GM21723 (cell line): Measurements from ENCODE around the gene FBXO28.

Source experiments
- ATAC-seq: cut with Tn5 transposase; IDR thresholded peaks from one replicate; pipeline ENCODE4 v1.9.1; 2021; ENCODE audit warnings: mild to moderate bottlenecking, moderate library complexity; ENCODE audit not compliant: unreplicated experiment

Gene FBXO28

DNA sequence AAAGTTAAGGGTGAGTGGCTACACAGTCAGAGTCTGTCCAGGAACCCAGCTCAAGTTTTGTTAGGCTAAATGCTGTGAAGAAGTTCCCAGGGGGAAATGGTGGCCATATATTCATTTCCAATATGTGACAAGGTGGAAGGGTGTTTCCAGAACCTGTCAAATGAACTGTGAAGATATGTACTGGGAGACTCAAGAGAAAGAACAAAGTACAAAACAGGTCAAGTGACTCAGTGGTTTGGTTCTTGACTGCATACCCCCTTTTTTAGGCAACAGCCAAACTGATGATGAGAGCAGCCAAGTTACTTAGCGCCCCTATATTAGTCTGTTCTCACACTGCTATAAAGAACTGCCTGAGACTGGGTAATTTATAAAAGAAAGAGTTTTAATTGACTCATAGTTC is 18.6 kb upstream of the FBXO28 start:
- no peak for ATAC-seq

DNA sequence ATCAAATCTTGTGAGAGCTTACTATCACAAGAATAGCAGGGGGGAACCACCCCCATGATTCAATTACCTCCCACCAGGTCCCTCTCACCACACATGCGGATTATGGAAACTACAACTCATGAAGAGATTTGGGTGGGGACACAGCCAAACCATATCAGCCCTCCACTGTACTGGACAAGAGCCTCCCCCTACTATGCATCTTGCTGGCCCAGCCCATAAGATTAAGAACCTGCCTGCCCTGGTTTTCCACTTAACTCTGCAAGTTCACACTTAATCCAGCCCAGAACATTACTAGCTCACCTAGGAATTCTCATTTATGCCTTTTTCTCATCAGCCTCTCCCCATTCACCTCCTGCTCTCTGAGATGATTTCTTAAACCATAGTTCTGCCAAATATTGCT is 18.0 kb upstream of the FBXO28 start:
- ATAC-seq, result no peak

DNA sequence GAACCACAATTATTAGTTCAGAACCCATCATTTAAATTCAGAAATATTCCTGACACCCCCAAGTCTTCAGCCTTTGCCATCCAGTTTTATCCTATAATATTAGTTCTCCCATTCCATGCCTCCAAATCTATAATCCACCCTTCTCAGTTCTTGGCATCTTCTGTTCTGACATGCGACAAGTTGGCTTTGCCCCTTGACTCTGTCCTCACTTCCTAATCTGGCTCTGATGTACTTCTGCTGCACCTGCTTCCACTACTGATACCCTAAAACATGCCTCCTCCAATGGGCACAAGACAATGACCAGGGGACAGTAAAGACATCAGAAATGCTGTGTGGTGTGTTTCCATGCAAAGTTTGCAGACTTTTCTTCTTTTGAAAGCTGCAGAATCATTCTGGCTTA is 17.1 kb upstream of the FBXO28 start:
- no peak for ATAC-seq

DNA sequence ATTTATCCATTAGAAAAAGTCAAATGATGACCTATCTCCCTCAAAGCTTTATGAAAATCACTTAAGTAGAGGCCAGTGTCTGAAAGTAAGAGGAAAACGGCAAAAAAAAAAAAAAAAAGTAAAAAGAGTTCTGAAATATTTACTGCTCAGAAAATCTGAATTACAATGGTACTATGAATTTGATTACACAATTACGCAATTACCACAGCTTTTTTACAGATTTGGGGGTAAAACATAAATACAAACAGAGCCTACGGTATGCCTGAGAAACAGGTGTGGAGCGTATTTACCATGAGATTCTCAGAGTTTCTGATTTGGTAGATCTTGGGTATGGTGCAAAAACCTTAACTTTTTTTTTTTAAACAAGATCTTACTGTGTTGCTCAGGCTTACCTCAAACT is 15.9 kb upstream of the FBXO28 start:
- ATAC-seq, result no peak

DNA sequence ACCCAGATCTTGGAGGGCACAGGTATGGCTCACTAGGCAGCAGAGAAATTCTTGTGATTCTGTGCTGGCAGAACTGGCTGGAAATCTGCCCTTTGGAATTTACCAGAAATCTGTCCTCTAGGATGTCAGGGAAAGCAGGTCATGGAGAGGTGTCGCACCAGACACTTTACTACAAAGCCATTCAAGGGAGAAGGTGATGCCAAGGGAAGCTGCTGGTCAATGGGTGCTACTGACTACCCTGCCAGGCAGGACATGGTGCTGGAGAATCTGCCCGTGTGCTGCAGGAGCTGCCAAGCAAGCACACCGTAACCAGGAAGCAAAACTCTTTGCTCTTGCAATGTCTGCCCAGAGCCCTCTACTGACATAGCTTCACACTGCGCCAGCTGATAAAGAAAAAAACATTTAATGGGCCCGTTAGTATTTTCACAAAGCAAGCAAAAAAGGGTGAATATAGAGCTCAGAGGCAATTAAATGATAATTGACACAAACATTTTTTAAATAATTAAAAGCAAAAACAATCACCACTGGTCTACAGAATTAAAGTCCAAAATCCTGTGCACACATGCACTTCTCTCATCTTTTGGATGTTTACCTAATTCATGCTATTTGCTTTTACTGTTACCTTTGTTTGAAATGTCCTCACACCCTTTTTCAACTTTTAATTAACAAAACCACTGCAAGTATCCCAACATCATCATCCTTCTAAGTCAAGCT is 7.2 kb upstream of the FBXO28 start:
- peak; percentile 92 for ATAC-seq

DNA sequence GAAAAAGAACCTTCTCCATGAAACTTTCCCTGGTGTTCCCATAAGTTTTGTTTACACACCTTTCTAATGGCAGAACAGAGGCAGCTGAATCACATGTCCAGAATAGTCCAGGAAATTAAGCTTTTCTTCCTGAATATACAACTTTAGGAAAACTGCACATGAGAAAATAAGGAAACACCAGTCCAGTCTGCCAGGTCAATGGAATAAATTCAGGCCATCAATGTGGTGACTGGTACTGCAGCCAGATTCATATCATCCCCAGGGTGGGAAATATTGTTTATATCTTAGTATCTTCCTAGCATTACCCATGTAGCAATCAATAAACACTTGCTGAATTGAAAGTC is 6.7 kb upstream of the FBXO28 start:
- no peak for ATAC-seq

DNA sequence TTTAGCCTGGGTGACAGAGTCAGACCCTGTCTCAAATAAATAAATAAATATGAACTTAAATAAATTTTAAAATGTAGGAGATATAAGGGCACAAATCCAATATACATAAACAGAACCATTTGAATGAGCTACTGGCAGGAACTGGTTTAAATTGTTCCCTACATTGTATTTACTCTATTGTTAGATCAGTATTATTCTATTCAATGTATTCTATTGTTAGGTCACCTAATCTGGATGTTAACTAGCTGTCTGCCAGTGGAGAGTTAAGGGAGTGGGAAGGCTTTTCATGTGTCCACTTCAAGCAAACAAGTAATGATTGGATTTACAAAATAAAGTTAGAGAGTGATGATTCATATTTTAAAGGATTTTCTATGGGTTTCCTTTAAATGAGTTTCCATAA is 4.9 kb upstream of the FBXO28 start:
- no peak for ATAC-seq

DNA sequence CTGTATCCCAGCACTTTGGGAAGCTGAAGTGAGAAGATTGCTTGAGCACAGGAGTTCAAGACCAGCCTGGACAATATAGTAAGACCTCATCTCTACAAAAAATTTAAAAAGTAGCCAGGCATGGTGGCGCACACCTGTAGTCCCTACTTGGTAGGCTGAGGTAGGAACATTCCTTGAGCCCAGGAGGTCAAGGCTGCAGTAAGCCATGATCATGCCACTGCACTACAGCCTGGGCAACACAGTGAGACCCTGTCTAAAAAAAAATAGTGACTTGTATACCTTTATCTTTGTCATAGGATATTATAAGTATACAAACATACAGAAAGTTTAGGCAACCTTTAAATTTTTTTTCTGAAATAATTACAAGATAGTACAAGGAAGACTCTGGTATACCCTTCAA is 3.9 kb upstream of the FBXO28 start:
- ATAC-seq, result no peak

DNA sequence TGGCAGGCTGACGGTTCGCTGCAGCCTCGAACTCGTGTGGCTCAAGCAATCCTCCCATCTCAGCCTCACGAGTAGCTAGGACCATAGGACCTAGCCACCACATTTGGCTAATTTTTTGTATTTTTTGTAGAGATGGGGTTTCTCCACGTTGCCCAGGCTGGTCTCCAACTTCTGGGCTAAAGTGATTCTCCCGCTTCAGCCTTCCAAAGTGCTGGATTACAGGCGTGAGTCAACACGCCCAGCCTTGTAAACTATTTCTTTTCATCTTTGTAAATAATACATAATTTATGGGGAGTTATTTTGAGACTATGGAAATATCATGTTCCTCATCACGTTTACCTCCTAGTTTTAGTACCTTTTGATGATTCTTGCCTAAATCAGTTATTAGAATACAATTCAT is 906 bp upstream of the FBXO28 start:
- ATAC-seq, result no peak

DNA sequence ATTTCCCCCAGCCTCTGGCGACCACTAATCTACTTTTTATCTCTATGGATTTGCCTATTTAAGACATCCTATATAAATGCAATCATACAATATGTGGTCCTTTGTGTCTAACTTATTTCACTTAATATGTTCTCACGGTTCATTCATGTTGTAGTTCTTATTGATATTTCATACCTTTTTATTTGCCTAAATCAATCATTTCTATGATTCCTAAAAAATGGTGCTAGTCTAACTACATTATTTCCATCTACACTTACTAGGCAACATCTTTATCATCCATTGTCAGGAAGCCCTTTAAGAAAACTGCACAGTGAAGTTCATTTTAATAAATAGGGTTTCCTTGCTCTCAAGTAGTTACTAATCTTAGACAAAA is 380 bp upstream of the FBXO28 start:
- peak; percentile 17 for ATAC-seq

DNA sequence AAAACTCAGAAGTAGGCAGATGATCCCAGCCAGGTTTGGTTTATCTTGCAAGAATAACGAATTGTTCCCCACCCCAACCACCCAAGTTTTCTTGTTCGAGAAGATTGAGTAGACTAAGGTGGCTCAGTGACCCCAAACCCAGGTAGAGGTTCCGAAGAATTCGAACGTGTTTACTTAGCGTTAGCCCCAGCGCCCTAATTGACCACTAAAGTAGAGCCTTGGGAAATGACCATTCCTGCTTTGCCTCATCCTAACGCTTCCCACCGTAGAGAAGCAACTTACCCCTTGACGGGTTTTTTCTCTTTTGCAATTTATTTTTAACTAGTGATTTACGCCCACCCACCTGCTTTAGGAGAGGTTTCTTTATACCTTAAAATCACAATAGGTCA is 870 bp downstream of the FBXO28 start:
- ATAC-seq, result no peak

DNA sequence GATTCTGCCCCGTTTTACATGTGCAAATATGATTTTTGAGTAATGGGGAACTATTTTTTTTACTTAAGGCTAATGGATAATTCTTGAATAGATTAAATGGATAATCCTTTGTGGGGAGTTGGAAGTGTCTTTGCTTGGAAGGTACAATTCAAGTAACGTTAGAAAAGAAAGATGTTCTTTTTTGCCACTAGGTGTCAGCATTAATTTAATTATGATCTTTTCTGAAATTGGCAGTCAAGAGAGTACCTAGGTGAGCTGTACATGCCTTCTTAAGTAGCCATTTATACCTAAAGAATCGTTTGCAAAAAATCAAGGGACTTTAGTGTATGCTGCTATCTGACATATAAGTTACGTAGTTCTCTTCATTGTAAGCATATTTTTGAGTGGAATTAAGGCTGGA is 2.2 kb downstream of the FBXO28 start:
- ATAC-seq, result peak; percentile 49

DNA sequence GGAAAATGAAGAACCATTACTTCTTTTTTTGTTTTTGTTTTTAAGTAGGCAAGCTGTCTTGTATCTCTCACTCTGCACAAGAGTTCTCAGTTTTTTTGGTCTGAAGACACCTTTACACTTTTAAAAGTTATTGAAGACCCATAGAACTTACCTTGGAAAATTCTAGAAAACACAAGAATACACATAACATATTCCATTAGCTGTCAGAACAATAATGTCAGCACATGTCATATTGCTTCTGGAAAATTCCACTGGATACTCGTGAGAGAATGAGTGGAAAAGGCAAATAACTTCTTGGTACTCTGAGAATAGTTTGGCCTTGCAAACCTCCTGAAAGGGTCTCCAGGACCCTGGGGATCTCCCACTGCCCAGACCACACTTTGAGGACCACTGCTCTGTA is 4.8 kb downstream of the FBXO28 start:
- ATAC-seq, result no peak

DNA sequence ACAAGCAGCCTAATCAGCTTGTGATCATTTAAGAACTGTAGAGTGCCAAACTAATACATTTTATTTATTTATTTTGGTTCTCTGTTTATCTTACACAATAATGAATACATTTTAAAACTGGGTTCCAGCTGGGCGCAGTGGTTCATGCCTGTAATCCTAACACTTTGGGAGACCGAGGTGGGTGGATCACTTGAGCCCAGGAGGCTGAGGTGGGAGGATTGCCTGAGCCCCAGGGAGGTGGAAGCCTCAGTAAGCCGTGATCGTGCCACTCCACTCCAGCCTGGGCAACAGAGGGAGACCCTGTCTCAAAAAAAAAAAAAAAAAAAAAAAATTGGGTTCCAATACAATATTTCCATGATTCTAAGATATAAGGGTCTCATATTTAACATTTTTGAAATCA is 9.2 kb downstream of the FBXO28 start:
- no peak for ATAC-seq

DNA sequence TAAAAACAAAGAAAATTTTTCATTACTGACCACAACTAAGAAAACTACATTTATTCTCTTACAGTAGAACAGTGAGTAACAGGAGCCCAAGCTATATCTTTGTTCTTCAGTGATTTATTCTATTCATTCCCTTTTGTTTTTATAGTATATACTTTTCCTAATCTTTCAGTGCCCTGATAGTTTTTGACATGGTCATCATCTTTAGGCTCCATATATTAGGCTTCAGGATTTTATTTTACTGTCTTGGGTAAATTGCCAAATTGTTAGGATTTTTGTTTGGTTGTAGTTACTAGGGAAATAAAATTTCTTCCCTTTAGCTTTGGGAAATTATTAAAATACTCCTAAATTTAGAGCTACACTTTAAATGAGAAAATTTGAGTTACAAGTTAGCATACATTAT is 10.3 kb downstream of the FBXO28 start:
- ATAC-seq, result no peak

DNA sequence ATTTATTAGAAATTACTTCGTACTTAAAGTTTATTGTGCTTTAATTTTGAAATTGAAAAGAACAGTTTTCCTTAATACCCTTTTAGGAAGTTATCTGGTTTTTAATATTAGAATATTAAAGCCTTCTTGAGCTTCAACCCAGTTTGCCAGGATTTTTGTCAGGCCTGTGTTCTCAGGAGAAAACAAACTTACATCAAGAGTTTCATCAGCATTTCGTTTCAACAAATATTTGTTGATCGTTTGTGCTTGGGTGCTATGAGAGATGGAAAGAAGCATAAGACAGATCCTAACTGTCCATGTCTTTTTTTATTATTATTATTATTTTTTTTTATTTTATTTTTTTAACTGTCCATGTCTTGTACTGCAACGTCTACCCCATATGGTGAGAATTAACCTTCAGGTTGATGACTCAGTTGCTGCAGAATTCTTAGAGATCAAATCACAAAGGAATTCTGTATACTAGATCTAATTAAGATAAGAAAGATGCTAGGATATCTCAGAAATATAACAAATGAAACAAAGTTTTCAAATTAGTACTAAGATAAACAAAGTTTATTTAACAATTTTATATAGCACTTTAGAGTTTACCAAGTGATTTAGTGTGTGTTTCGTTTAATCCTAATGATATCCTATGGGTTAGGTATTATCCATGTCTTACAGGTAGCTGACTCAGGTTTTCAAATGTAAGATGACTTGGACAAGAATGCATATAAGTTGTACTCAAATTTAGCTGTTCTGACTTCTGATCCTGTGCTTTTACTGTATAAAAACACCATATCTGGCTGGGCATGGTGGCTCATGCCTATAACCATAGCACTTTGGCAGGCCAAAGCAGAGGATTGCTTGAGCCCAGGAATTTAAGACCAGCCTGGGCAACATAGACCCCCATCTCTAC is 14.3 kb downstream of the FBXO28 start:
- no peak for ATAC-seq

DNA sequence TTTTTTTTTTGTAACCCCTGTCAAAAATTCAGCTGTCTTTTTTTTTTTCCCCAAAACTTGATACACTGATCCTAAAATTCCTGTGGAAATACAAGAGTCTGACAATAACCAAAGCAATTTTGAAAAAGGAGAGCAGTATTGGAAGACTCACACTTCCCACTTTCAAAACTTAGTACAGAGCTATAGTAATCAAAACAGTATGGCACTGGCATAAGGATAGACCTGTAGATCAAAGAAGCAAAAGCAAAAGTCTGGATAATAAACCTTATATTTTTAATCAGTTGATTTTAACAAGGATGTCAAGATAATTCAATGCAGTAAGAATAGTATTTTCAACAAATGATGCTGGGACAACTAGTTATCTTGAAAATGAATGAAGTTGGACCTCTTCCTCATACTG is 17.3 kb downstream of the FBXO28 start:
- ATAC-seq, result no peak

DNA sequence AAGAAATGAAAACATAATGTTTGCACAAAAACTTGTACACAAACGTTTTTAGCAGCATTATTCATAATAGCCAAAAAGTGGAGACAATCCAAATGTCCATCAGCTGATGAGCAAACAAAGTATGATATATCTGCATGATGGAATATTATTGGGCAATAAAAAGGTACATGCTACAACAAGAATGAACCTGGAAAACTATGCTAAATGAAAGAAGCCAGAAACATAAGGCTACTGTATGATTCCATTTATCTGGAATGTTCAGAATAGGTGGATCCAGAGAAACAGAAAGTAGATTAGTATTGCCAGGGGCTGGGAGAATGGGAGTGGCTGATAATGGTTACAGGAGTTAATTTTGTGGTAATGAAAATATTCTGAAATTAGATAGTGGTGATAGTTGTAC is 19.0 kb downstream of the FBXO28 start:
- no peak for ATAC-seq

DNA sequence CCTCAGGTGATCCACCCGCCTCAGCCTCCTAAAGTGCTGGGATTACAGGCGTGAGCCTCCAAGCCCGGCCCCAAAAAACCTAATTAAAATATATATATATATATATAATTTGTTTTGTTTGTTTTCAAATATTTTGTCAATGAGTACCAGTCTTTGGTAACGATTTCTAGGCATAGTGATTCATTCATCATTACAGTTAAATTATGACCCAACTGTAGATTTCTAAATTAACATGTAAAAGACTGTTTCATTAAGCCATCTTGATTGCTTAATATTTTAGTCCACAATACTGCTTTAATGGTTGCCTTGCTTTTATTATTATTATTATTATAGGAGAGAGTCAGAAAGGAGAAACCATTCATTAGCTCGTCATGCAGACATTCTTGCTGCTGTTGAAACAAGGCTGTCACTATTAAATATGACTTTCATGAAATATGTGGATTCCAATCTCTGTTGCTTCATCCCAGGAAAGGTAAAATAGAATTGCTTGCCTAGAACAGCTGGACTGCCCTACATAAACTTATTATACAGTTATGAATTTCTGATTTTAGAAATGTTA is 19.9 kb downstream of the FBXO28 start:
- ATAC-seq, result no peak

DNA sequence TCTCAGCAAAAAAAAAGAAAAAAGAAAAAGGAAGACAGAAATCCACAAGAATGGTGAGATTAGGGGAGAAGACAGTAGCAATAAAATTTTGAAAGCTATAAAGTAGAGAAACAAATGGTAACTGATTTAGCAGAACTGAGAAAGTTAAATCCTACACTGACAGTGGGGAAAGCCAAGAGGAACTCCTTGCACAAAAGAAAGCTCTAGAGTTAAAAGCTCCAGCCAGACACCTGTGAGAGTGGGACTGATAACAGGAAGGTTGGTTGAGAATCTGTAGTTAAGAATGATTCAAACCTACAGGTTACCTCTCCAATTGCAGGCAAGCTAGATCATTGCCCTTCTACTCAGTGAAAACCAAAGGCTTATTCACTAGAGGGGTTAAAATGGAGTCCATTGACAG is 23.6 kb downstream of the FBXO28 start:
- ATAC-seq, result no peak

DNA sequence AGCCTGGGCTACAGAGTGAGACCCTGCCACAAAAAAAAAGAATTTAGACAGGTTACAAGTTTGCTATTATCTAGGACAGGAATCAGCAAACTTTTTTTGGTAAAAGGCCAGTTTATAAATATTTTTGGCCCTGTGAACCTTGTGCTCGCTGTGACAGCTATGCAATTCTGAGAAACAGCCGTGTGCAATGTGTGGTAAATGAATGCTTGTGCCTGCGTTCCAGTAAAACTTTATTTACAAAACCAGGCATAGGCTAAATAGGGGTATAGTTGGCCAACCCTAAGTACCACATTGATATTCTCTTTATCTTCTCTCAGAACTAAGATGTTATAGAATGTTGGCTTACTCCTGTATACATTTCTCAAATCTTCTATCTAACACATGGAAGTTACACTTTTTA is 24.3 kb downstream of the FBXO28 start:
- no peak for ATAC-seq

DNA sequence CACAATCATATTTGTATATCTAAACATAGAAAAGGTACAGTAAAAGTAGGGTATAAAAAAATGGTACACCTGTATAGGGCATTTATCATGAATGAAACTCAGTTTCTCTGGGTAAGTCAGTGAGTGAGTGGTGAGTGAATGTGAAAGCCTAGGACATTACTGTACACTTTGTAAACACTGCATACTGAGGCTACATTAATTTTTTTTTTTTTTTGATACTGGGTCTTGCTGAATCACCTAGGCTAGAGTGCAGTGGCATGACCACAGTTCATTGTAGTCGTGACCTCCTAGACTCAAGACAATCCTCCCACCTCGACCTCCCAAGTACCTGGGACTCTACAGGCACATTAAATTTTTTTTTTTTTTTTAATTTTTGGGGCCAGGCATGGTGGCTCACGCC is 27.8 kb downstream of the FBXO28 start:
- no peak for ATAC-seq
